ENCODE data around the gene GRM8. TPM values are rescaled to one million over a fixed set of nuclear protein-coding genes. Genes with fewer than 3 reads are reported as not detected.
A peak's percentile ranks its signal among the peaks of the same experiment; 100 is the strongest.

GRM8 gene
- total RNA-seq, 2 experiments from 2014 or later: not detected

GRCh38 chr7:127162366-127162765 lies 90.4 kb downstream of the GRM8 start:
- Histone ChIP-seq H3K27ac (ENCODE audit: low read depth, low read length, poor library complexity, severe bottlenecking) (no peak overlapping the region), H3K9me2 (ENCODE audit: insufficient read depth, low read length) (no peaks in the 10 kb centered on the region), H3K79me2 (ENCODE audit: insufficient read depth, low read depth, low read length) (no peaks in the 10 kb centered on the region), H3K4me3 (ENCODE audit: low read depth, low read length, poor library complexity, severe bottlenecking) (no peak overlapping the region), H3K9me3 (ENCODE audit: low read length) (no peaks in the 10 kb centered on the region), H2AFZ (ENCODE audit: low read length) (no peak overlapping the region), H3K4me1 (ENCODE audit: insufficient read depth, low read length, poor library complexity, severe bottlenecking) (no peaks in the 10 kb centered on the region), H3K36me3 (ENCODE audit: insufficient read depth, low read length) (no peaks in the 10 kb centered on the region), H4K20me1 (ENCODE audit: insufficient read depth, low read length) (no peaks in the 10 kb centered on the region), H3K4me2 (ENCODE audit: low read length) (no peak overlapping the region)
- POLR2A ChIA-PET: no interaction called here
- BruUV-seq (replicated peaks): no TSS peak
- intact Hi-C loops (cut with micrococcal nuclease; ENCODE audit: unreplicated experiment): no loop called here
- CTCF ChIA-PET (ENCODE audit: unreplicated experiment): no interaction called here
- TF ChIP-seq EZH2phosphoT487 (IDR thresholded peaks at IDR 0.05; ENCODE audit: borderline replicate concordance, low read depth, low read length): no peak
- TF ChIP-seq, protein P1, sequence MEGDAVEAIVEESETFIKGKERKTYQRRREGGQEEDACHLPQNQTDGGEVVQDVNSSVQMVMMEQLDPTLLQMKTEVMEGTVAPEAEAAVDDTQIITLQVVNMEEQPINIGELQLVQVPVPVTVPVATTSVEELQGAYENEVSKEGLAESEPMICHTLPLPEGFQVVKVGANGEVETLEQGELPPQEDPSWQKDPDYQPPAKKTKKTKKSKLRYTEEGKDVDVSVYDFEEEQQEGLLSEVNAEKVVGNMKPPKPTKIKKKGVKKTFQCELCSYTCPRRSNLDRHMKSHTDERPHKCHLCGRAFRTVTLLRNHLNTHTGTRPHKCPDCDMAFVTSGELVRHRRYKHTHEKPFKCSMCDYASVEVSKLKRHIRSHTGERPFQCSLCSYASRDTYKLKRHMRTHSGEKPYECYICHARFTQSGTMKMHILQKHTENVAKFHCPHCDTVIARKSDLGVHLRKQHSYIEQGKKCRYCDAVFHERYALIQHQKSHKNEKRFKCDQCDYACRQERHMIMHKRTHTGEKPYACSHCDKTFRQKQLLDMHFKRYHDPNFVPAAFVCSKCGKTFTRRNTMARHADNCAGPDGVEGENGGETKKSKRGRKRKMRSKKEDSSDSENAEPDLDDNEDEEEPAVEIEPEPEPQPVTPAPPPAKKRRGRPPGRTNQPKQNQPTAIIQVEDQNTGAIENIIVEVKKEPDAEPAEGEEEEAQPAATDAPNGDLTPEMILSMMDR (conservative IDR thresholded peaks at IDR 0.05; ENCODE audit: low read length): no peak
- DNase-seq (ENCODE audit: low spot score): no peak

GRCh38 chr7:127158659-127159058 lies 94.1 kb downstream of the GRM8 start:
- Histone ChIP-seq H3K79me2 (ENCODE audit: insufficient read depth, low read depth, low read length) (no peaks in the 10 kb centered on the region), H4K20me1 (ENCODE audit: insufficient read depth, low read length) (no peaks in the 10 kb centered on the region), H3K9me3 (ENCODE audit: low read length) (no peaks in the 10 kb centered on the region), H3K27ac (ENCODE audit: low read depth, low read length, poor library complexity, severe bottlenecking) (no peak overlapping the region), H2AFZ (ENCODE audit: low read length) (no peak overlapping the region), H3K9me2 (ENCODE audit: insufficient read depth, low read length) (no peaks in the 10 kb centered on the region), H3K36me3 (ENCODE audit: insufficient read depth, low read length) (no peaks in the 10 kb centered on the region), H3K4me1 (ENCODE audit: insufficient read depth, low read length, poor library complexity, severe bottlenecking) (no peaks in the 10 kb centered on the region), H3K4me2 (ENCODE audit: low read length) (no peak overlapping the region), H3K4me3 (ENCODE audit: low read depth, low read length, poor library complexity, severe bottlenecking) (no peak overlapping the region)
- ChIA-PET CTCF (ENCODE audit: unreplicated experiment) (no interaction called here), POLR2A (no interaction called here)
- DNase-seq (ENCODE audit: low spot score): peak; percentile 31
- TF ChIP-seq EZH2phosphoT487 (IDR thresholded peaks at IDR 0.05; ENCODE audit: borderline replicate concordance, low read depth, low read length): no peak
- TF ChIP-seq, protein P1 (conservative IDR thresholded peaks at IDR 0.05; ENCODE audit: low read length): peak; percentile 79
- intact Hi-C loops (cut with micrococcal nuclease; ENCODE audit: unreplicated experiment): no loop called here
- BruUV-seq (replicated peaks): no TSS peak

- Histone ChIP-seq H3K9me2 (ENCODE audit: insufficient read depth, low read length) (no peaks in the 10 kb centered on the region), H3K4me3 (ENCODE audit: low read depth, low read length, poor library complexity, severe bottlenecking) (no peak overlapping the region), H3K4me1 (ENCODE audit: insufficient read depth, low read length, poor library complexity, severe bottlenecking) (no peaks in the 10 kb centered on the region), H4K20me1 (ENCODE audit: insufficient read depth, low read length) (no peaks in the 10 kb centered on the region), H3K9me3 (ENCODE audit: low read length) (no peaks in the 10 kb centered on the region), H3K36me3 (ENCODE audit: insufficient read depth, low read length) (no peaks in the 10 kb centered on the region), H3K4me2 (ENCODE audit: low read length) (no peak overlapping the region), H2AFZ (ENCODE audit: low read length) (no peak overlapping the region), H3K27ac (ENCODE audit: low read depth, low read length, poor library complexity, severe bottlenecking) (no peak overlapping the region), H3K79me2 (ENCODE audit: insufficient read depth, low read depth, low read length) (no peaks in the 10 kb centered on the region)
- no peak for DNase-seq (ENCODE audit: low spot score)
- TF ChIP-seq, protein P1 (conservative IDR thresholded peaks at IDR 0.05; ENCODE audit: low read length): no peak
- no peak for TF ChIP-seq EZH2phosphoT487 (IDR thresholded peaks at IDR 0.05; ENCODE audit: borderline replicate concordance, low read depth, low read length)
- no TSS peak for BruUV-seq (replicated peaks)
- ChIA-PET POLR2A (no interaction called here), CTCF (ENCODE audit: unreplicated experiment) (no interaction called here)
- intact Hi-C loops (cut with micrococcal nuclease; ENCODE audit: unreplicated experiment): no loop called here
These were observed 97.8 kb downstream of the GRM8 start for GRCh38 chr7:127154958-127155357.
